ENCODE results near the gene CNOT11. TPM values are rescaled to one million over a fixed set of nuclear protein-coding genes. Genes with fewer than 3 reads are reported as not detected.

The CNOT11 gene
- total and polyA plus RNA-seq, 2 of the 13 experiments (the other 11 are each of a cell fraction or from before 2014, with no cell fraction given) = 114 to 209 TPM

DNA sequence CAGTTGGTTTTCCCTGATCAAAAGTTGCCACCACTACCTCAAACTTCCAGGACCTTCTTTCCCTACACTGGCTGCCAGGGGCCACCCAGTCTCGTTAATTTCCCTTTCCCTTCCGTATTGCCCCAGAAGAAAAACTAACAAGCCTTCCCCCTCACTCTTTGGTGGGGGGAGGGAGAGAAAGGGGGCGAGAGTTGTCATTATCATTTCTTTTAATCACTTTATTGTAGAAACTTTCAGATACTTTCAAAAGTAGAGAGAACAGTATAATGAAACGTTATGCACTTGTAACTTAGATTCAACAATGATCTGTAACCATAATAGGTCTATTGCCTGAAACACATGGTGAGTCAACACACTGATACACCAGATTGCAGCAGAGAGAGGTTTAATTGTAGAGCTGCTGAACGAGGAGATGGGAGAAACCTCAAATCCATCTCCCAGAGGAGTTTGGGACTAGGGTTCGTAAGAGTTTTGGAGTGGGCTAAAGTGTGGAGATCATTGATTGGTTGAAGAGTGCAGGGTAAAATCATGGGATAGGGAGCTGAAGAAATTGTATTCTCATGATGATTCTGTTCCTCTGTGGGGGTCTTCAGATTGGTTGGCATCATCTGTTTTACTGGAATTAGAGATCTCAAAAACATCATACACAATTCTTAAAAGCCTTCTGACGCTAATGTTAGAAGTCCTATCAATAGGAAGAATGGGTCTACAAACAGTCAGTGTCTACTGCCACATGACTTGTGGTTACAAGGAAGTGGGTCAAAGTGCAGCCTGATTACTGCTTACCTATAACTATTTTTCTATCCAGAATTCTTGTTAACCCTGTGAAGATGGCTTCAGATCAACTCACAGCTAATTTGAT is 58.4 kb downstream of the CNOT11 start (continued):
- TF ChIP-seq, protein P1, sequence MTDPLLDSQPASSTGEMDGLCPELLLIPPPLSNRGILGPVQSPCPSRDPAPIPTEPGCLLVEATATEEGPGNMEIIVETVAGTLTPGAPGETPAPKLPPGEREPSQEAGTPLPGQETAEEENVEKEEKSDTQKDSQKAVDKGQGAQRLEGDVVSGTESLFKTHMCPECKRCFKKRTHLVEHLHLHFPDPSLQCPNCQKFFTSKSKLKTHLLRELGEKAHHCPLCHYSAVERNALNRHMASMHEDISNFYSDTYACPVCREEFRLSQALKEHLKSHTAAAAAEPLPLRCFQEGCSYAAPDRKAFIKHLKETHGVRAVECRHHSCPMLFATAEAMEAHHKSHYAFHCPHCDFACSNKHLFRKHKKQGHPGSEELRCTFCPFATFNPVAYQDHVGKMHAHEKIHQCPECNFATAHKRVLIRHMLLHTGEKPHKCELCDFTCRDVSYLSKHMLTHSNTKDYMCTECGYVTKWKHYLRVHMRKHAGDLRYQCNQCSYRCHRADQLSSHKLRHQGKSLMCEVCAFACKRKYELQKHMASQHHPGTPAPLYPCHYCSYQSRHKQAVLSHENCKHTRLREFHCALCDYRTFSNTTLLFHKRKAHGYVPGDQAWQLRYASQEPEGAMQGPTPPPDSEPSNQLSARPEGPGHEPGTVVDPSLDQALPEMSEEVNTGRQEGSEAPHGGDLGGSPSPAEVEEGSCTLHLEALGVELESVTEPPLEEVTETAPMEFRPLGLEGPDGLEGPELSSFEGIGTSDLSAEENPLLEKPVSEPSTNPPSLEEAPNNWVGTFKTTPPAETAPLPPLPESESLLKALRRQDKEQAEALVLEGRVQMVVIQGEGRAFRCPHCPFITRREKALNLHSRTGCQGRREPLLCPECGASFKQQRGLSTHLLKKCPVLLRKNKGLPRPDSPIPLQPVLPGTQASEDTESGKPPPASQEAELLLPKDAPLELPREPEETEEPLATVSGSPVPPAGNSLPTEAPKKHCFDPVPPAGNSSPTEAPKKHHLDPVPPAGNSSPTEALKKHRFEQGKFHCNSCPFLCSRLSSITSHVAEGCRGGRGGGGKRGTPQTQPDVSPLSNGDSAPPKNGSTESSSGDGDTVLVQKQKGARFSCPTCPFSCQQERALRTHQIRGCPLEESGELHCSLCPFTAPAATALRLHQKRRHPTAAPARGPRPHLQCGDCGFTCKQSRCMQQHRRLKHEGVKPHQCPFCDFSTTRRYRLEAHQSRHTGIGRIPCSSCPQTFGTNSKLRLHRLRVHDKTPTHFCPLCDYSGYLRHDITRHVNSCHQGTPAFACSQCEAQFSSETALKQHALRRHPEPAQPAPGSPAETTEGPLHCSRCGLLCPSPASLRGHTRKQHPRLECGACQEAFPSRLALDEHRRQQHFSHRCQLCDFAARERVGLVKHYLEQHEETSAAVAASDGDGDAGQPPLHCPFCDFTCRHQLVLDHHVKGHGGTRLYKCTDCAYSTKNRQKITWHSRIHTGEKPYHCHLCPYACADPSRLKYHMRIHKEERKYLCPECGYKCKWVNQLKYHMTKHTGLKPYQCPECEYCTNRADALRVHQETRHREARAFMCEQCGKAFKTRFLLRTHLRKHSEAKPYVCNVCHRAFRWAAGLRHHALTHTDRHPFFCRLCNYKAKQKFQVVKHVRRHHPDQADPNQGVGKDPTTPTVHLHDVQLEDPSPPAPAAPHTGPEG (CRISPR knock-in tag; IDR thresholded peaks at IDR 0.05) = no peak
- TF ChIP-seq SALL2 (CRISPR knock-in tag; IDR thresholded peaks at IDR 0.05) (0 out of 2 replicates have a peak, but pooled peaks have one; percentile 33), MXI1 (IDR thresholded peaks at IDR 0.05; ENCODE audit: borderline replicate concordance, low read depth, low read length) (peak; percentile 28; the same call in 1 of the 3 replicates), SIN3A (IDR thresholded peaks at IDR 0.05; ENCODE audit: borderline replicate concordance, low read depth, low read length) (0 out of 2 replicates have a peak, but pooled peaks have one; percentile 37), MYC (CRISPR knock-in tag; IDR thresholded peaks at IDR 0.05; ENCODE audit: borderline replicate concordance) (no peak), EHMT2 (IDR thresholded peaks at IDR 0.05; ENCODE audit: borderline replicate concordance, low read depth, low read length) (peak; percentile 66), PHF21A (CRISPR knock-in tag; IDR thresholded peaks at IDR 0.05) (no peak; the same call in 1 of the 2 replicates), ZNF605 (CRISPR knock-in tag; IDR thresholded peaks at IDR 0.05) (0 out of 2 replicates have a peak, but pooled peaks have one; percentile 13), SOX5 (CRISPR knock-in tag; IDR thresholded peaks at IDR 0.05; ENCODE audit: borderline replicate concordance) (peak; percentile 13; the same call in 1 of the 2 replicates), MEIS2 (CRISPR knock-in tag; IDR thresholded peaks at IDR 0.05) (no peak), ZNF629 (CRISPR knock-in tag; conservative IDR thresholded peaks at IDR 0.05) (peak; percentile 95), HNRNPL (IDR thresholded peaks at IDR 0.05; ENCODE audit: low read depth, low read length) (no peak)
- TF ChIP-seq, protein P2, sequence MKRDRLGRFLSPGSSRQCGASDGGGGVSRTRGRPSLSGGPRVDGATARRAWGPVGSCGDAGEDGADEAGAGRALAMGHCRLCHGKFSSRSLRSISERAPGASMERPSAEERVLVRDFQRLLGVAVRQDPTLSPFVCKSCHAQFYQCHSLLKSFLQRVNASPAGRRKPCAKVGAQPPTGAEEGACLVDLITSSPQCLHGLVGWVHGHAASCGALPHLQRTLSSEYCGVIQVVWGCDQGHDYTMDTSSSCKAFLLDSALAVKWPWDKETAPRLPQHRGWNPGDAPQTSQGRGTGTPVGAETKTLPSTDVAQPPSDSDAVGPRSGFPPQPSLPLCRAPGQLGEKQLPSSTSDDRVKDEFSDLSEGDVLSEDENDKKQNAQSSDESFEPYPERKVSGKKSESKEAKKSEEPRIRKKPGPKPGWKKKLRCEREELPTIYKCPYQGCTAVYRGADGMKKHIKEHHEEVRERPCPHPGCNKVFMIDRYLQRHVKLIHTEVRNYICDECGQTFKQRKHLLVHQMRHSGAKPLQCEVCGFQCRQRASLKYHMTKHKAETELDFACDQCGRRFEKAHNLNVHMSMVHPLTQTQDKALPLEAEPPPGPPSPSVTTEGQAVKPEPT (CRISPR knock-in tag; IDR thresholded peaks at IDR 0.05; ENCODE audit: low read depth) = no peak
- TF ChIP-seq, protein P3, sequence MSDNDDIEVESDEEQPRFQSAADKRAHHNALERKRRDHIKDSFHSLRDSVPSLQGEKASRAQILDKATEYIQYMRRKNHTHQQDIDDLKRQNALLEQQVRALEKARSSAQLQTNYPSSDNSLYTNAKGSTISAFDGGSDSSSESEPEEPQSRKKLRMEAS (IDR thresholded peaks at IDR 0.05) = peak; percentile 22; the same call in 1 of the 2 replicates
- TF ChIP-seq, protein P4, sequence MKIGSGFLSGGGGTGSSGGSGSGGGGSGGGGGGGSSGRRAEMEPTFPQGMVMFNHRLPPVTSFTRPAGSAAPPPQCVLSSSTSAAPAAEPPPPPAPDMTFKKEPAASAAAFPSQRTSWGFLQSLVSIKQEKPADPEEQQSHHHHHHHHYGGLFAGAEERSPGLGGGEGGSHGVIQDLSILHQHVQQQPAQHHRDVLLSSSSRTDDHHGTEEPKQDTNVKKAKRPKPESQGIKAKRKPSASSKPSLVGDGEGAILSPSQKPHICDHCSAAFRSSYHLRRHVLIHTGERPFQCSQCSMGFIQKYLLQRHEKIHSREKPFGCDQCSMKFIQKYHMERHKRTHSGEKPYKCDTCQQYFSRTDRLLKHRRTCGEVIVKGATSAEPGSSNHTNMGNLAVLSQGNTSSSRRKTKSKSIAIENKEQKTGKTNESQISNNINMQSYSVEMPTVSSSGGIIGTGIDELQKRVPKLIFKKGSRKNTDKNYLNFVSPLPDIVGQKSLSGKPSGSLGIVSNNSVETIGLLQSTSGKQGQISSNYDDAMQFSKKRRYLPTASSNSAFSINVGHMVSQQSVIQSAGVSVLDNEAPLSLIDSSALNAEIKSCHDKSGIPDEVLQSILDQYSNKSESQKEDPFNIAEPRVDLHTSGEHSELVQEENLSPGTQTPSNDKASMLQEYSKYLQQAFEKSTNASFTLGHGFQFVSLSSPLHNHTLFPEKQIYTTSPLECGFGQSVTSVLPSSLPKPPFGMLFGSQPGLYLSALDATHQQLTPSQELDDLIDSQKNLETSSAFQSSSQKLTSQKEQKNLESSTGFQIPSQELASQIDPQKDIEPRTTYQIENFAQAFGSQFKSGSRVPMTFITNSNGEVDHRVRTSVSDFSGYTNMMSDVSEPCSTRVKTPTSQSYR (CRISPR knock-in tag; IDR thresholded peaks at IDR 0.05; ENCODE audit: borderline replicate concordance) = peak; percentile 45; the same call in 1 of the 2 replicates

All from HepG2 (cell line).